ENCODE measurements around the gene APOA5. TPM values are rescaled to one million over a fixed set of nuclear protein-coding genes. Genes with fewer than 3 reads are reported as not detected.

APOA5 gene
- total and polyA plus RNA-seq, 2 donors (not counting 3 experiments of a cell fraction or from before 2014, with no cell fraction given): not detected

GRCh38 chr11:116833816-116834534 lies 42.3 kb upstream of the APOA5 start:
- Histone ChIP-seq H3K79me2 (ENCODE audit: control insufficient read depth, insufficient read depth, low read length) (no peaks in the 10 kb centered on the region), H3K36me3 (ENCODE audit: control insufficient read depth in 2 of 2, extremely low read depth in 1 of 2, insufficient read depth in 2 of 2, low read length in 2 of 2) (no peaks in the 10 kb centered on the region), H3K4me3 (replicated peaks in 1 of 3; ENCODE audit: insufficient read depth in 1 of 3, low read depth in 1 of 3, low read length in 3 of 3) (no peak overlapping the region), H3K9me3 (replicated peaks; ENCODE audit: control insufficient read depth, insufficient read depth, low read length) (no peaks in the 10 kb centered on the region), H2AFZ (ENCODE audit: low read depth, low read length) (no peak overlapping the region), H4K20me1 (replicated peaks; ENCODE audit: control insufficient read depth, extremely low read depth, insufficient read depth, low read length) (no peaks in the 10 kb centered on the region), H3K27ac (ENCODE audit: insufficient read depth, low read depth, low read length) (no peak overlapping the region), H3K27me3 (ENCODE audit: control insufficient read depth in 2 of 2, insufficient read depth in 2 of 2, low read length in 2 of 2) (no peaks in the 10 kb centered on the region), H3K4me1 (ENCODE audit: control insufficient read depth, extremely low read depth, insufficient read depth, low read length) (peaks cover 6% of the 10 kb centered on the region), H3K9ac (replicated peaks; ENCODE audit: extremely low read depth, insufficient read depth, low read length) (no peak overlapping the region), H3K9me1 (replicated peaks; ENCODE audit: control insufficient read depth, extremely low read depth, insufficient read depth, low read length) (no peaks in the 10 kb centered on the region), H3K4me2 (ENCODE audit: insufficient read depth, low read length) (no peak overlapping the region)
- POLR2A ChIA-PET: no interaction called here
- CTCF ChIA-PET: interaction anchor here (1.3 to 5.0 kb wide), 4 partner anchors 10 to 43 kb away, joined by 3 to 272 read pairs (median 12); partner anchors contain the start of genes APOA4 and APOA5
- dilution Hi-C loops (cut with MboI; ENCODE audit: extremely low pct_ligation_motif_present, low sequenced_read_pairs) (no loop called here), intact Hi-C loops (cut with micrococcal nuclease) (no loop called here)
- no TSS peak for BruUV-seq (replicated peaks)
- FAIRE-seq: no peak
- no peak for DNase-seq (ENCODE audit: low read depth, low spot score)
- TF ChIP-seq EZH2 (IDR thresholded peaks at IDR 0.05; ENCODE audit: borderline replicate concordance, low read depth, low read length, severe bottlenecking): no peak
- no peak for TF ChIP-seq JUN (IDR thresholded peaks at IDR 0.05; ENCODE audit: borderline replicate concordance, insufficient read depth, insufficient read length, low read depth)
- TF ChIP-seq MYC (IDR thresholded peaks at IDR 0.05; ENCODE audit: low read depth, low read length): no peak
- TF ChIP-seq, protein P1, sequence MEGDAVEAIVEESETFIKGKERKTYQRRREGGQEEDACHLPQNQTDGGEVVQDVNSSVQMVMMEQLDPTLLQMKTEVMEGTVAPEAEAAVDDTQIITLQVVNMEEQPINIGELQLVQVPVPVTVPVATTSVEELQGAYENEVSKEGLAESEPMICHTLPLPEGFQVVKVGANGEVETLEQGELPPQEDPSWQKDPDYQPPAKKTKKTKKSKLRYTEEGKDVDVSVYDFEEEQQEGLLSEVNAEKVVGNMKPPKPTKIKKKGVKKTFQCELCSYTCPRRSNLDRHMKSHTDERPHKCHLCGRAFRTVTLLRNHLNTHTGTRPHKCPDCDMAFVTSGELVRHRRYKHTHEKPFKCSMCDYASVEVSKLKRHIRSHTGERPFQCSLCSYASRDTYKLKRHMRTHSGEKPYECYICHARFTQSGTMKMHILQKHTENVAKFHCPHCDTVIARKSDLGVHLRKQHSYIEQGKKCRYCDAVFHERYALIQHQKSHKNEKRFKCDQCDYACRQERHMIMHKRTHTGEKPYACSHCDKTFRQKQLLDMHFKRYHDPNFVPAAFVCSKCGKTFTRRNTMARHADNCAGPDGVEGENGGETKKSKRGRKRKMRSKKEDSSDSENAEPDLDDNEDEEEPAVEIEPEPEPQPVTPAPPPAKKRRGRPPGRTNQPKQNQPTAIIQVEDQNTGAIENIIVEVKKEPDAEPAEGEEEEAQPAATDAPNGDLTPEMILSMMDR (IDR thresholded peaks at IDR 0.05; ENCODE audit: extremely low read depth in 1 of 2, insufficient read depth in 1 of 2, low read depth in 1 of 2, low read length in 2 of 2): no peak
- no peak for TF ChIP-seq GATA2 (IDR thresholded peaks at IDR 0.05; ENCODE audit: insufficient read depth, insufficient read length, low read depth, low read length)
